Loucy (cell line): ENCODE measurements around the gene ZNF385B.

ENCODE experiments used
- H2AFZ ChIP-seq: fragments of 200-600 bp; sonication (generic); 2 replicates; pipeline ENCODE4 v1.6.0; 2016; ENCODE audit warnings: antibody characterized with exemption, mild to moderate bottlenecking, low read length, moderate library complexity
- H3F3A ChIP-seq: fragments of 200-600 bp; 2 replicates; pipeline ENCODE4 v1.6.0; 2016; ENCODE audit warnings: antibody characterized with exemption, low read depth, mild to moderate bottlenecking
- H3K27me3 ChIP-seq: fragments of 200-600 bp; sonication (generic); 2 replicates; pipeline ENCODE4 v1.6.1; 2014; ENCODE audit warnings: low read length, mild to moderate bottlenecking; ENCODE audit not compliant: insufficient read depth, poor library complexity, severe bottlenecking
- H3K36me3 ChIP-seq: fragments of 200-600 bp; sonication (generic); 2 replicates; pipeline ENCODE4 v1.6.1; 2016; ENCODE audit warnings: low read length; ENCODE audit not compliant: insufficient read depth
- H3K4me1 ChIP-seq: fragments of 200-600 bp; sonication (generic); 2 replicates; pipeline ENCODE4 v1.5.1; 2014; ENCODE audit warnings: low read length, mild to moderate bottlenecking; ENCODE audit not compliant: insufficient read depth, poor library complexity, severe bottlenecking
- H3K4me2 ChIP-seq: fragments of 200-600 bp; sonication (generic); 2 replicates; pipeline ENCODE4 v1.6.0; 2014; ENCODE audit warnings: antibody characterized with exemption, low read length, low read depth, mild to moderate bottlenecking; ENCODE audit not compliant: poor library complexity, severe bottlenecking
- H3K4me3 ChIP-seq: fragments of 200-600 bp; sonication (generic); 2 replicates; pipeline ENCODE4 v1.5.1; 2014; ENCODE audit warnings: low read length, mild to moderate bottlenecking, mixed read lengths; ENCODE audit not compliant: poor library complexity, severe bottlenecking
- H3K79me2 ChIP-seq: fragments of 200-600 bp; sonication (generic); 2 replicates; pipeline ENCODE4 v1.6.1; 2014; ENCODE audit warnings: low read length; ENCODE audit not compliant: insufficient read depth
- H3K9ac ChIP-seq: fragments of 200-600 bp; sonication (generic); 2 replicates; pipeline ENCODE4 v1.6.0; 2014; ENCODE audit warnings: mild to moderate bottlenecking, low read depth, low read length, moderate library complexity; ENCODE audit not compliant: poor library complexity, severe bottlenecking
- H3K9me2 ChIP-seq: fragments of 200-600 bp; sonication (generic); replicated peaks from 2 replicates; pipeline ENCODE4 v1.6.1; 2016; ENCODE audit warnings: low read depth, low read length, mixed read lengths
- H3K9me3 ChIP-seq: fragments of 200-600 bp; sonication (generic); 2 replicates; pipeline ENCODE4 v1.6.1; 2014; ENCODE audit warnings: mild to moderate bottlenecking, antibody characterized with exemption, low read length, low read depth; ENCODE audit not compliant: insufficient read depth
- H4K20me1 ChIP-seq: fragments of 200-600 bp; sonication (generic); 2 replicates; pipeline ENCODE4 v1.6.0; 2014; ENCODE audit warnings: antibody characterized with exemption, low read length, mild to moderate bottlenecking; ENCODE audit not compliant: insufficient read depth, poor library complexity, severe bottlenecking
- EZH2phosphoT487 ChIP-seq: fragments of 200-600 bp; IDR thresholded peaks from 2 replicates; pipeline ENCODE4 v1.6.1; 2018; ENCODE audit warnings: antibody characterized with exemption, mild to moderate bottlenecking, moderate library complexity, borderline replicate concordance
- TF ChIP-seq, protein P1 (sequence below): fragments of 200-600 bp; sonication (generic); conservative IDR thresholded peaks from 2 replicates; pipeline ENCODE4 v1.5.1; 2014; ENCODE audit warnings: mild to moderate bottlenecking, antibody characterized with exemption, low read length

The ZNF385B gene

DNA sequence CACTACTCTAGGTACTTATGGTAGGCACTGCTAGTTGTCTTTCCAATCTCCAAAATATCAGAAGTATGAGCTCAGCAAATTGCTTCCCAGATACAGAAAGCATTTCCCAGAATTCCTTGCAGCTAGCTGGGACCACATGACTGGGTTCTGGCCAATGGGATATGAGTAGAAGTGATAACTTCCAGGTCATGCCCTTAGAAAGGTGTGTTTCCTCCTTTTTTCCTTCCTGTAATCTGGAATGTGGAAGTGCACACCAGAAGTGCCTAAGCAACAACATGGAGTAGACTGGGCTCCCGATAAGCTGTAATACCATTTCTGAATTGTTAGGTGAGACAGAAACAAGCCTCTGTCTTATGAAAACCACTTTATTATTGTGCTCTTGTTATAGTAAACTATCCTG is 279.8 kb downstream of the ZNF385B start:
- Histone ChIP-seq H3K9me3 (no peaks in the 10 kb centered on the region), H2AFZ (no peak overlapping the region), H3K9me2 (no peaks in the 10 kb centered on the region), H3K27me3 (no peaks in the 10 kb centered on the region), H3K79me2 (no peaks in the 10 kb centered on the region), H3F3A (no peaks in the 10 kb centered on the region), H3K4me2 (no peak overlapping the region), H3K36me3 (no peaks in the 10 kb centered on the region), H4K20me1 (no peaks in the 10 kb centered on the region), H3K4me1 (no peaks in the 10 kb centered on the region), H3K4me3 (no peak overlapping the region), H3K9ac (no peak overlapping the region)
- TF ChIP-seq, protein P1, sequence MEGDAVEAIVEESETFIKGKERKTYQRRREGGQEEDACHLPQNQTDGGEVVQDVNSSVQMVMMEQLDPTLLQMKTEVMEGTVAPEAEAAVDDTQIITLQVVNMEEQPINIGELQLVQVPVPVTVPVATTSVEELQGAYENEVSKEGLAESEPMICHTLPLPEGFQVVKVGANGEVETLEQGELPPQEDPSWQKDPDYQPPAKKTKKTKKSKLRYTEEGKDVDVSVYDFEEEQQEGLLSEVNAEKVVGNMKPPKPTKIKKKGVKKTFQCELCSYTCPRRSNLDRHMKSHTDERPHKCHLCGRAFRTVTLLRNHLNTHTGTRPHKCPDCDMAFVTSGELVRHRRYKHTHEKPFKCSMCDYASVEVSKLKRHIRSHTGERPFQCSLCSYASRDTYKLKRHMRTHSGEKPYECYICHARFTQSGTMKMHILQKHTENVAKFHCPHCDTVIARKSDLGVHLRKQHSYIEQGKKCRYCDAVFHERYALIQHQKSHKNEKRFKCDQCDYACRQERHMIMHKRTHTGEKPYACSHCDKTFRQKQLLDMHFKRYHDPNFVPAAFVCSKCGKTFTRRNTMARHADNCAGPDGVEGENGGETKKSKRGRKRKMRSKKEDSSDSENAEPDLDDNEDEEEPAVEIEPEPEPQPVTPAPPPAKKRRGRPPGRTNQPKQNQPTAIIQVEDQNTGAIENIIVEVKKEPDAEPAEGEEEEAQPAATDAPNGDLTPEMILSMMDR, result no peak
- TF ChIP-seq EZH2phosphoT487, result no peak

DNA sequence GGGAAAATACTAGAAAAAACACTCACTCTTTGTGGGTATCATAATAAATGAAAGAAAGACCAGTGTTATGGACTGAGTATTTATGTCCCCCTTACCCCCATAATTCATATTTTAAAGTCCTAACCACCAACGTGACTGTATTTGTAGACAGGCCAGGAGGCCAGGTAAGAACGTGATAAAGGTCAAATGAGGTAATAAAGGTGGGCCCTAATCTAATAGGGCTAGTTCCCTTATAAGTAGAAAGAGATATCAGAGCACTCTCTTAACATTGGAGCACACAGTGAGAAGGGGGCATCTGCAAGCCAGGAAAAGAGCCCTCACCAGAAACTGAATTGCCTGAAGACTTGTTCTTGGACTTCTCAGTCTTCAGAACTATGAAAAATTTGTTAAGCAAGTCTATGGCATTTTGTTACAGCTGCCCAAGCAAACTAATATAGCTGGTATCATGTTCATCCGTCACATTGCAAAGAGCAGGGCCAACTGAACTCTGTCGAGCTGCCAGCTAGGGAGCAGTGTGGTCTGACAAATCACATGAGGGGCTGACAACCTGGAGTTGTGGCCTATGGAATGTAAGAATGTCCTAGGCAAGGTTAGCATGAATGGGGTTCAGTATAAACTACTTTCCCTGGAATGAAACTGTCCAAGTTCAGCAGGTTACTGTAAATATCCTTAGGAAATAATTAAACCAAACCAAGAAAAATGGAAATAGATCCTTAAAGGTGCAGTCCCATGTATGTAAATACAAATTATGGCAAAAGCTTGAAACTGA is 280.9 kb downstream of the ZNF385B start:
- Histone ChIP-seq H3K4me3 (no peak overlapping the region), H3K27me3 (no peaks in the 10 kb centered on the region), H3K9me3 (no peaks in the 10 kb centered on the region), H3K9me2 (no peaks in the 10 kb centered on the region), H3K4me2 (no peak overlapping the region), H3K4me1 (no peaks in the 10 kb centered on the region), H4K20me1 (no peaks in the 10 kb centered on the region), H3F3A (no peaks in the 10 kb centered on the region), H2AFZ (no peak overlapping the region), H3K79me2 (no peaks in the 10 kb centered on the region), H3K9ac (no peak overlapping the region), H3K36me3 (no peaks in the 10 kb centered on the region)
- TF ChIP-seq EZH2phosphoT487, result no peak
- TF ChIP-seq, protein P1, result no peak

DNA sequence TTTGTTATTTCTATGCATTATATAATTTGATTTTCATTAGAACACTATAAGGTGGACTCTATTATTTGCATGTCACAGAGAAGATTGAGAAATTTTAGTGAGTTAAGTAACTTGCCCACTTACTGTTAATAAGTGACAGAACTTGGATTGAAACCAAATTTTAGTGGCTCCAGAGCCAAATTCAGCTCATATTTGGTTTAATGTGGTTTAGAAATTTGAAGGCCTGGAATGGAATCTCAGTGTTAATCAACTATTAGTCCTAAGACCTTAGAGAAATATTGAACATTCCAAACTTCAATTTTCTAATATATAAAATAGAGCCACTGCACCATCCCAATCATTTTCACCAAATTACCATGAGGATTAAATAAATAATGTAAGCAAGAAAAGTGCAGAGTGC is 281.6 kb downstream of the ZNF385B start:
- H3K9ac ChIP-seq, result no peak overlapping the region
- H3K79me2 ChIP-seq, result no peaks in the 10 kb centered on the region
- no peaks in the 10 kb centered on the region for H3F3A ChIP-seq
- no peaks in the 10 kb centered on the region for H3K36me3 ChIP-seq
- H4K20me1 ChIP-seq, result no peaks in the 10 kb centered on the region
- TF ChIP-seq, protein P1, result no peak
- TF ChIP-seq EZH2phosphoT487, result no peak
- H3K9me2 ChIP-seq, result no peaks in the 10 kb centered on the region
- no peaks in the 10 kb centered on the region for H3K27me3 ChIP-seq
- H3K9me3 ChIP-seq, result no peaks in the 10 kb centered on the region
- H3K4me2 ChIP-seq, result no peak overlapping the region
- no peak overlapping the region for H3K4me3 ChIP-seq
- no peak overlapping the region for H2AFZ ChIP-seq
- peaks cover under 1% of the 10 kb centered on the region for H3K4me1 ChIP-seq
